Fibroblast of villous mesenchyme (primary cell): ENCODE measurements around the gene CCR8. TPM values are rescaled to one million over a fixed set of nuclear protein-coding genes. Genes with fewer than 3 reads are reported as not detected.

Experiments used
- DNase-seq: peaks from one replicate; pipeline ENCODE4 v3.0.0-alpha.2; 2010; ENCODE audit warnings: low read depth
- H3K4me3 ChIP-seq: 2 replicates; pipeline ENCODE4 v1.5.1; 2011; ENCODE audit warnings: low read depth, mild to moderate bottlenecking, low read length
- CTCF ChIP-seq: IDR thresholded peaks from 2 replicates; pipeline ENCODE4 v1.5.1; 2012; ENCODE audit warnings: low read depth, mild to moderate bottlenecking, low read length; ENCODE audit not compliant: insufficient read depth
- total RNA-seq: library from RNA; depleted of rRNA; stranded (reverse); fragments of >200 nt; gene quantifications from 2 replicates; pipeline ENCODE4 v1.2.3, GENCODE V29; 2012

CCR8 gene
- total RNA-seq, 1 donor: not detected

GRCh38 chr3:39291903-39292329 is 37.6 kb upstream of the CCR8 start:
- DNase-seq: peak; percentile 42
- no peak overlapping the region for H3K4me3 ChIP-seq
- TF ChIP-seq CTCF: peak; percentile 94

GRCh38 chr3:39292961-39293360 is 36.5 kb upstream of the CCR8 start:
- H3K4me3 ChIP-seq: no peak overlapping the region
- no peak for TF ChIP-seq CTCF
- no peak for DNase-seq

- DNase-seq: no peak
- TF ChIP-seq CTCF: no peak
Observed at GRCh38 chr3:39294446-39295183, 34.9 kb upstream of the CCR8 start.

GRCh38 chr3:39295184-39295775 is 34.2 kb upstream of the CCR8 start:
- no peak for DNase-seq
- TF ChIP-seq CTCF: no peak
- H3K4me3 ChIP-seq: no peak overlapping the region

More at GRCh38 chr3:39294446-39295183, 34.9 kb upstream of the CCR8 start:
- H3K4me3 ChIP-seq: no peak overlapping the region

GRCh38 chr3:39296197-39297077 is 33.1 kb upstream of the CCR8 start:
- DNase-seq: no peak
- TF ChIP-seq CTCF: no peak
- H3K4me3 ChIP-seq: no peak overlapping the region

- TF ChIP-seq CTCF: no peak
- no peak overlapping the region for H3K4me3 ChIP-seq
- DNase-seq: no peak
Observed at GRCh38 chr3:39299279-39299678, 30.2 kb upstream of the CCR8 start.
